Fibroblast of villous mesenchyme (primary cell): ENCODE results near the gene ZBTB20. TPM values are rescaled to one million over a fixed set of nuclear protein-coding genes. Genes with fewer than 3 reads are reported as not detected.
"Not testable (repeated sequence)": the region's sequence is repeated elsewhere in the genome, so short reads cannot be mapped to it uniquely, and the experiment has no call there.

ENCODE experiments used
- DNase-seq: peaks from one replicate; pipeline ENCODE4 v3.0.0-alpha.2; 2010; ENCODE audit warnings: low read depth
- H3K4me3 ChIP-seq: 2 replicates; pipeline ENCODE4 v1.5.1; 2011; ENCODE audit warnings: low read depth, mild to moderate bottlenecking, low read length
- CTCF ChIP-seq: IDR thresholded peaks from 2 replicates; pipeline ENCODE4 v1.5.1; 2012; ENCODE audit warnings: low read depth, mild to moderate bottlenecking, low read length; ENCODE audit not compliant: insufficient read depth
- total RNA-seq: library from RNA; depleted of rRNA; stranded (reverse); fragments of >200 nt; gene quantifications from 2 replicates; pipeline ENCODE4 v1.2.3, GENCODE V29; 2012

ZBTB20 gene
- total RNA-seq, 1 donor, result 28.1 TPM

- H3K4me3 ChIP-seq, result no peak overlapping the region
- peak; percentile 38 for DNase-seq
Measured at GRCh38 chr3:114686621-114687020, 460.5 kb downstream of the ZBTB20 start.

GRCh38 chr3:114685161-114685560 is 461.9 kb downstream of the ZBTB20 start:
- DNase-seq, result no peak
- no peak for TF ChIP-seq CTCF
- H3K4me3 ChIP-seq, result no peak overlapping the region

More at GRCh38 chr3:114686621-114687020, 460.5 kb downstream of the ZBTB20 start:
- TF ChIP-seq CTCF, result no peak

GRCh38 chr3:114680299-114680698 is 466.8 kb downstream of the ZBTB20 start:
- DNase-seq, result no peak
- TF ChIP-seq CTCF, result no peak
- no peak overlapping the region for H3K4me3 ChIP-seq

GRCh38 chr3:114679773-114680172 is 467.3 kb downstream of the ZBTB20 start:
- not testable (repeated sequence) for DNase-seq, H3K4me3 ChIP-seq

- no peak for TF ChIP-seq CTCF
- DNase-seq, result no peak
- no peak overlapping the region for H3K4me3 ChIP-seq
Measured at GRCh38 chr3:114675104-114675503, 472.0 kb downstream of the ZBTB20 start.

GRCh38 chr3:114674036-114674435 is 473.1 kb downstream of the ZBTB20 start:
- DNase-seq, result no peak
- H3K4me3 ChIP-seq, result no peak overlapping the region
- TF ChIP-seq CTCF, result no peak

- H3K4me3 ChIP-seq, result no peak overlapping the region
- DNase-seq, result no peak
- TF ChIP-seq CTCF, result no peak
Measured at GRCh38 chr3:114673481-114673880, 473.6 kb downstream of the ZBTB20 start.
